Neutrophil (primary cell): Measurements from ENCODE around the gene LRR1.

Source experiments
- H3K27ac ChIP-seq: fragments of 200-600 bp; sonication (generic); 2 replicates; pipeline ENCODE4 v1.5.1; 2016; ENCODE audit warnings: mild to moderate bottlenecking, moderate library complexity
- H3K27me3 ChIP-seq: fragments of 200-600 bp; sonication (generic); 2 replicates; pipeline ENCODE4 v1.6.0; 2016; ENCODE audit warnings: mild to moderate bottlenecking
- H3K36me3 ChIP-seq: fragments of 200-600 bp; sonication (generic); 2 replicates; pipeline ENCODE4 v1.5.1; 2017
- H3K4me1 ChIP-seq, 2 experiments: fragments of 200-600 bp in 1 of 2; sonication (generic) in 1 of 2; 1 replicate in 1 of 2; 2 replicates in 1 of 2; pipeline versions ENCODE4 v1.5.1 to v1.6.1; 2013 to 2016; ENCODE audit warnings: low read depth in 1 of 2, low read length in 1 of 2, mild to moderate bottlenecking in 1 of 2, moderate library complexity in 1 of 2; ENCODE audit not compliant: control insufficient read depth in 1 of 2, insufficient read depth in 1 of 2
- H3K4me3 ChIP-seq, 2 experiments: fragments of 200-600 bp in 1 of 2; sonication (generic) in 1 of 2; 1 replicate in 1 of 2; 2 replicates in 1 of 2; pipeline ENCODE4 v1.5.1; 2013 to 2016; ENCODE audit warnings: low read depth in 1 of 2, low read length in 1 of 2, mild to moderate bottlenecking in 1 of 2, moderate library complexity in 1 of 2
- H3K9me3 ChIP-seq: fragments of 200-600 bp; sonication (generic); 2 replicates; pipeline ENCODE4 v1.5.1; 2016
- CTCF ChIP-seq: fragments of 200-600 bp; sonication (generic); IDR thresholded peaks from 2 replicates; pipeline ENCODE4 v1.5.1; 2016; ENCODE audit warnings: antibody characterized with exemption

Gene LRR1

GRCh38 chr14:49598485-49599300 lies at the start of gene LRR1:
TSS of gene LRR1 (plus strand) at chr14:49598940. CDS start at chr14:49599021, 81 bp downstream.
- no peaks in the 10 kb centered on the region for H3K27me3 ChIP-seq
- TF ChIP-seq CTCF: peak; percentile 40
- peaks cover 4% of the 10 kb centered on the region for H3K36me3 ChIP-seq
- peaks cover 14 to 24% of the 10 kb centered on the region in 2 experiments for H3K4me1 ChIP-seq
- no peaks in the 10 kb centered on the region for H3K9me3 ChIP-seq
- H3K27ac ChIP-seq: peak within 1 kb of the TSS; percentile 94
- H3K4me3 ChIP-seq: peak within 1 kb of the TSS; percentile 70 to 84

GRCh38 chr14:49549446-49549845 lies 49.3 kb upstream of the LRR1 start:
- H3K27me3 ChIP-seq: no peaks in the 10 kb centered on the region
- no peaks in the 10 kb centered on the region for H3K4me1 ChIP-seq
- H3K27ac ChIP-seq: no peak overlapping the region
- TF ChIP-seq CTCF: no peak
- no peaks in the 10 kb centered on the region for H3K36me3 ChIP-seq
- no peak overlapping the region for H3K4me3 ChIP-seq
- H3K9me3 ChIP-seq: no peaks in the 10 kb centered on the region

- Histone ChIP-seq H3K36me3 (no peaks in the 10 kb centered on the region), H3K4me3 (no peak overlapping the region), H3K27me3 (no peaks in the 10 kb centered on the region), H3K4me1 (no peaks in the 10 kb centered on the region), H3K27ac (no peak overlapping the region), H3K9me3 (no peaks in the 10 kb centered on the region)
- TF ChIP-seq CTCF: no peak
Measured at GRCh38 chr14:49549881-49550280, 48.9 kb upstream of the LRR1 start.

- no peaks in the 10 kb centered on the region for H3K27me3 ChIP-seq
- no peak overlapping the region for H3K27ac ChIP-seq
- H3K36me3 ChIP-seq: no peaks in the 10 kb centered on the region
- H3K4me3 ChIP-seq: no peak overlapping the region
- no peak for TF ChIP-seq CTCF
- H3K4me1 ChIP-seq: no peaks in the 10 kb centered on the region
- no peaks in the 10 kb centered on the region for H3K9me3 ChIP-seq
Measured at GRCh38 chr14:49550286-49551184, 48.2 kb upstream of the LRR1 start.

- no peak overlapping the region for H3K27ac ChIP-seq
- no peaks in the 10 kb centered on the region for H3K4me1 ChIP-seq
- no peaks in the 10 kb centered on the region for H3K27me3 ChIP-seq
- H3K4me3 ChIP-seq: no peak overlapping the region
- no peaks in the 10 kb centered on the region for H3K36me3 ChIP-seq
- no peaks in the 10 kb centered on the region for H3K9me3 ChIP-seq
- no peak for TF ChIP-seq CTCF
Measured at GRCh38 chr14:49551569-49551968, 47.2 kb upstream of the LRR1 start.
